Glutamatergic neuron (in vitro differentiated cells): ENCODE measurements around the gene ETV6. TPM values are rescaled to one million over a fixed set of nuclear protein-coding genes. Genes with fewer than 3 reads are reported as not detected.

Experiments used
- DNase-seq: peaks from one replicate; pipeline ENCODE4 v3.0.0; 2022
- H3K27ac Mint-ChIP-seq: one replicate; pipeline ENCODE4 v1.8.0; 2020; ENCODE audit warnings: mild to moderate bottlenecking, mixed read lengths, inconsistent platforms; ENCODE audit not compliant: unreplicated experiment
- H3K27me3 Mint-ChIP-seq: one replicate; pipeline ENCODE4 v1.8.0; 2020; ENCODE audit warnings: mild to moderate bottlenecking, moderate library complexity, mixed read lengths, inconsistent platforms; ENCODE audit not compliant: unreplicated experiment
- H3K36me3 Mint-ChIP-seq: one replicate; pipeline ENCODE4 v1.8.0; 2020; ENCODE audit warnings: mild to moderate bottlenecking, mixed read lengths, inconsistent platforms; ENCODE audit not compliant: unreplicated experiment
- H3K4me1 Mint-ChIP-seq: one replicate; pipeline ENCODE4 v1.8.0; 2020; ENCODE audit warnings: mild to moderate bottlenecking, low read depth, mixed read lengths, inconsistent platforms; ENCODE audit not compliant: unreplicated experiment
- H3K4me3 Mint-ChIP-seq: one replicate; pipeline ENCODE4 v1.8.0; 2020; ENCODE audit warnings: mild to moderate bottlenecking, mixed read lengths, inconsistent platforms; ENCODE audit not compliant: unreplicated experiment
- H3K9me3 Mint-ChIP-seq: one replicate; pipeline ENCODE4 v1.8.0; 2020; ENCODE audit warnings: mild to moderate bottlenecking, moderate library complexity, mixed read lengths, inconsistent platforms; ENCODE audit not compliant: unreplicated experiment
- CTCF ChIP-seq: fragments of 200-600 bp; sonication (generic); IDR thresholded peaks from one replicate; pipeline ENCODE4 v1.5.0; 2021; ENCODE audit not compliant: partially characterized antibody, unreplicated experiment
- total RNA-seq: library from RNA; stranded (reverse); fragmentation: NEBNext Ultra II Directional; extraction: Animal tissue kit (Norgen Biotek cat#: 25700); gene quantifications from one replicate; pipeline ENCODE4 v1.2.1, GENCODE V29; 2021; ENCODE audit not compliant: unreplicated experiment

The ETV6 gene
- total RNA-seq, 1 donor from 2014 or later = 10.1 TPM

GRCh38 chr12:11648514-11649412 is 711 bp upstream of the ETV6 start:
- no peak for TF ChIP-seq CTCF
- H3K27ac Mint-ChIP-seq = peak overlapping the region; percentile 99
- peak; percentile 66 for DNase-seq
- no peaks in the 10 kb centered on the region for H3K36me3 Mint-ChIP-seq
- H3K27me3 Mint-ChIP-seq = peaks cover 11% of the 10 kb centered on the region
- H3K9me3 Mint-ChIP-seq = peaks cover 13% of the 10 kb centered on the region
- peaks cover 21% of the 10 kb centered on the region for H3K4me1 Mint-ChIP-seq
- H3K4me3 Mint-ChIP-seq = peak overlapping the region; percentile 93

GRCh38 chr12:11650286-11651281 is 1.1 kb downstream of the ETV6 start:
- H3K4me3 Mint-ChIP-seq = peak overlapping the region; percentile 97
- no peaks in the 10 kb centered on the region for H3K36me3 Mint-ChIP-seq
- no peak for TF ChIP-seq CTCF
- peak overlapping the region; percentile 96 for H3K27ac Mint-ChIP-seq
- peaks cover 13% of the 10 kb centered on the region for H3K9me3 Mint-ChIP-seq
- peaks cover 21% of the 10 kb centered on the region for H3K4me1 Mint-ChIP-seq
- H3K27me3 Mint-ChIP-seq = peaks cover 9% of the 10 kb centered on the region
- DNase-seq = no peak

- Mint-ChIP-seq H3K9me3 (peaks cover 13% of the 10 kb centered on the region), H3K27ac (no peak overlapping the region), H3K4me1 (peaks cover 21% of the 10 kb centered on the region), H3K36me3 (no peaks in the 10 kb centered on the region), H3K27me3 (peaks cover 9% of the 10 kb centered on the region), H3K4me3 (peak overlapping the region; percentile 97)
- no peak for DNase-seq
- TF ChIP-seq CTCF = no peak
These were observed 1.9 kb downstream of the ETV6 start for GRCh38 chr12:11651381-11651780.

- H3K27me3 Mint-ChIP-seq = peaks cover 9% of the 10 kb centered on the region
- H3K4me3 Mint-ChIP-seq = peak overlapping the region; percentile 97
- TF ChIP-seq CTCF = no peak
- H3K9me3 Mint-ChIP-seq = peaks cover 13% of the 10 kb centered on the region
- H3K27ac Mint-ChIP-seq = no peak overlapping the region
- H3K36me3 Mint-ChIP-seq = no peaks in the 10 kb centered on the region
- DNase-seq = no peak
- peaks cover 21% of the 10 kb centered on the region for H3K4me1 Mint-ChIP-seq
These were observed 2.3 kb downstream of the ETV6 start for GRCh38 chr12:11651785-11652184.
